ENCODE measurements around the gene SLC11A1.

SLC11A1 gene

DNA sequence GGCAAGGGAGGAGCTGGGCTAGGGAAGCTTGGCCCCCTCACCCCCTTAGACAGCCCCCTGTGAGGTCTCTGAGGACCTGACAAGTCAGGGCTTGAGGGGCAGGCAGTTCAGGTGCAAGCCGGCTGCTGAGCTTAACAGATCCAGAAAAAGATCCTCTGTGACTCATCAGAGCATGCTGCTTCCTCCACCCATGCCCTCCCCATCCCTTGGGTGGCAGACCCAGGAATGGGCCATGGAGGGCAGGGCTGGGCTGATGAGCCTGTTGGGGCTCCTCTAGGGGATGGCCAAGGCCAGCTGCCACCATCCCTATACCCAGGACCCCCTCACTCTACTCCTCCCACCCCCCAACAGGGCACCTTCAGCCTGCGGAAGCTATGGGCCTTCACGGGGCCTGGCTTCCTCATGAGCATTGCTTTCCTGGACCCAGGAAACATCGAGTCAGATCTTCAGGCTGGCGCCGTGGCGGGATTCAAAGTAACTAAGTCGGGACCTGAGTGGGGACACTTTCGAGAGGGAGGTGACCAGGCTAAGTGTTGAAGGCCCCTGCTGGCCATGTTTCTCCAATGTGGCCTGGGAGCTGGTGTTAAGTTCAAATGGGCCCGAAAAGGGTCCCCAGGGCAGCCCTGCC, 1.9 kb downstream of the SLC11A1 start:
- in situ Hi-C loops (cut with MboI; ENCODE audit: low pct_unique_long_range_greater_than_20kb, low sequenced_read_pairs, unreplicated experiment) = no loop called here
- TF ChIP-seq, protein P1, sequence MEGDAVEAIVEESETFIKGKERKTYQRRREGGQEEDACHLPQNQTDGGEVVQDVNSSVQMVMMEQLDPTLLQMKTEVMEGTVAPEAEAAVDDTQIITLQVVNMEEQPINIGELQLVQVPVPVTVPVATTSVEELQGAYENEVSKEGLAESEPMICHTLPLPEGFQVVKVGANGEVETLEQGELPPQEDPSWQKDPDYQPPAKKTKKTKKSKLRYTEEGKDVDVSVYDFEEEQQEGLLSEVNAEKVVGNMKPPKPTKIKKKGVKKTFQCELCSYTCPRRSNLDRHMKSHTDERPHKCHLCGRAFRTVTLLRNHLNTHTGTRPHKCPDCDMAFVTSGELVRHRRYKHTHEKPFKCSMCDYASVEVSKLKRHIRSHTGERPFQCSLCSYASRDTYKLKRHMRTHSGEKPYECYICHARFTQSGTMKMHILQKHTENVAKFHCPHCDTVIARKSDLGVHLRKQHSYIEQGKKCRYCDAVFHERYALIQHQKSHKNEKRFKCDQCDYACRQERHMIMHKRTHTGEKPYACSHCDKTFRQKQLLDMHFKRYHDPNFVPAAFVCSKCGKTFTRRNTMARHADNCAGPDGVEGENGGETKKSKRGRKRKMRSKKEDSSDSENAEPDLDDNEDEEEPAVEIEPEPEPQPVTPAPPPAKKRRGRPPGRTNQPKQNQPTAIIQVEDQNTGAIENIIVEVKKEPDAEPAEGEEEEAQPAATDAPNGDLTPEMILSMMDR (IDR thresholded peaks at IDR 0.05; ENCODE audit: extremely low read depth, insufficient read depth, missing control alignments) = no peak
- DNase-seq (ENCODE audit: low spot score) = no peak

DNA sequence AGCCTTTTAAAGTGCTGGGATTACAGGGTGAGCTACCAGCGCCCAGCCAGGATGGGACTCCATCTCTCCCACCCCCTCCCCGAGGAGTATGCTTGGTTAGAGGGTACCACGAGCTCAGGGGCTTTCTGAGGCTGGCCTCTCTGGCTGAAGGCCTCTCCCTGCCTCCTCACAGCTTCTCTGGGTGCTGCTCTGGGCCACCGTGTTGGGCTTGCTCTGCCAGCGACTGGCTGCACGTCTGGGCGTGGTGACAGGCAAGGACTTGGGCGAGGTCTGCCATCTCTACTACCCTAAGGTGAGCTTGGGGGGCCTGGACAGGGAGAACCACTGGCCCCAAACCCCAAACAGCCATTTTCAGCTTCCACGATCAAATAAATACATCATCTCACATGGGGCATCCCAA, 2.9 kb downstream of the SLC11A1 start:
- in situ Hi-C loops (cut with MboI; ENCODE audit: low pct_unique_long_range_greater_than_20kb, low sequenced_read_pairs, unreplicated experiment) = no loop called here
- DNase-seq (ENCODE audit: low spot score) = no peak
- TF ChIP-seq, protein P1 (IDR thresholded peaks at IDR 0.05; ENCODE audit: extremely low read depth, insufficient read depth, missing control alignments) = no peak

DNA sequence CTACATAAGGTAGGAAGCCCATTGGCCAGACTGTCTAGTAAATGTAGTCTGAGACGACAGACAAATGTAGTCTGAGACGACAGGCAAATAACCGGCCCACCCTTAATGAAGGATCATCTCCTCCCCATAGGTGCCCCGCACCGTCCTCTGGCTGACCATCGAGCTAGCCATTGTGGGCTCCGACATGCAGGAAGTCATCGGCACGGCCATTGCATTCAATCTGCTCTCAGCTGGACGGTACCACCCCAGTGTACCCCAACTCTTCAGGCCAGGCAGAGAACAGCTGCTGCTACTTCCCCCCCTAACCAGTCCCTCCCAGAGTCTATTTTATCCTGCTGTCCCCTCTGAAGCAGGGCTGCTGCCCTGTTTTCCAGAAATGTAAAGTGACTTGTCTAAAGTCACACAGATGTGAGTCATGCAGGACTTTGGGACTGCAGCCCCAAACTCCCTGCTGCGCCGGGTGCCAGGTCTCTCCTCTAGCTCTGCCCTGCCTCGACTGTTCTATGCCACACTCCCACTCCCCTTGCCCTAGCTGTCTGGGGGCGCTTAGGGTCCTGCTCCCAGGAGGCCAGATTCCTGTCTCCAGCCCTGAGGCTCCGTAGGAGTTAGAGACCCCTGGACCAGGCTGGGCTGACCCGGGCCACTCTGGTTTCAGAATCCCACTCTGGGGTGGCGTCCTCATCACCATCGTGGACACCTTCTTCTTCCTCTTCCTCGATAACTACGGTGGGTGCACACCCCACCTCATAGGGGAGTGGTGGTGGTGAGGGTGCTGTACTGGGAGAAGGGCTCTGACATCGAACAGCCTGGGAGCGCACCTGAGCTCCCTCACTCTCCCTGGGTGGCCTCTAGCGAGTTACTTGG, 4.7 kb downstream of the SLC11A1 start:
- DNase-seq (ENCODE audit: low spot score) = no peak
- in situ Hi-C loops (cut with MboI; ENCODE audit: low pct_unique_long_range_greater_than_20kb, low sequenced_read_pairs, unreplicated experiment) = no loop called here
- TF ChIP-seq, protein P1 (IDR thresholded peaks at IDR 0.05; ENCODE audit: extremely low read depth, insufficient read depth, missing control alignments) = no peak

DNA sequence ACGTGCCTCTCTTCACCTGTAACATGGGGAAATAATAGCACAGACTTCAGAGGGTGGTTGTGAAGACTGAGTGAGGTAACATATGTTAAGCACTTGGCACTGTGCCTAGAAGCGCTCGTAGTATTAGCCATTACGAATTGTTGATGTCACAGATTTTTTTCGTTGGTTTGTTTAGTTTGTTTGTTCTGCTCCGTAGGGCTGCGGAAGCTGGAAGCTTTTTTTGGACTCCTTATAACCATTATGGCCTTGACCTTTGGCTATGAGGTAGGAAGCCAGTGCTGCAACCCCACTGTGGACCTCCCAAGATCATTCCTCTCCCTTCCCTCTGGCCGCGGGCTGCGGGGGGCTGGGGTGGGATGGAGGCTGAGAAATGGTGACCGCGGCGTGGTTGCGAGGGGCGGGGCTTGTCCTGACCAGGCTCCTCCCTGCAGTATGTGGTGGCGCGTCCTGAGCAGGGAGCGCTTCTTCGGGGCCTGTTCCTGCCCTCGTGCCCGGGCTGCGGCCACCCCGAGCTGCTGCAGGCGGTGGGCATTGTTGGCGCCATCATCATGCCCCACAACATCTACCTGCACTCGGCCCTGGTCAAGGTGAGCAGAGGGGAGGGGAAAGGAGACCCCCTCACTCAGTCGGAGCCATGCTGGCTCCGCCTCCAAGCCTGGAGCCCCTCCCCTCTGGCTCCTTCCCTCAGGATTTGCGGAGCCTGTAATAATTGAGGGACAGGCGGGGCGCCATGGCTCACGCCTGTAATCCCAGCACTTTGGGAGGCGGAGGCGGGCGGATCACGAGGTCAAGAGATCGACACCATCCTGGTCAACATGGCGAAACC, 5.5 kb downstream of the SLC11A1 start:
- DNase-seq (ENCODE audit: low spot score) = no peak
- in situ Hi-C loops (cut with MboI; ENCODE audit: low pct_unique_long_range_greater_than_20kb, low sequenced_read_pairs, unreplicated experiment) = no loop called here
- TF ChIP-seq, protein P1 (IDR thresholded peaks at IDR 0.05; ENCODE audit: extremely low read depth, insufficient read depth, missing control alignments) = no peak

DNA sequence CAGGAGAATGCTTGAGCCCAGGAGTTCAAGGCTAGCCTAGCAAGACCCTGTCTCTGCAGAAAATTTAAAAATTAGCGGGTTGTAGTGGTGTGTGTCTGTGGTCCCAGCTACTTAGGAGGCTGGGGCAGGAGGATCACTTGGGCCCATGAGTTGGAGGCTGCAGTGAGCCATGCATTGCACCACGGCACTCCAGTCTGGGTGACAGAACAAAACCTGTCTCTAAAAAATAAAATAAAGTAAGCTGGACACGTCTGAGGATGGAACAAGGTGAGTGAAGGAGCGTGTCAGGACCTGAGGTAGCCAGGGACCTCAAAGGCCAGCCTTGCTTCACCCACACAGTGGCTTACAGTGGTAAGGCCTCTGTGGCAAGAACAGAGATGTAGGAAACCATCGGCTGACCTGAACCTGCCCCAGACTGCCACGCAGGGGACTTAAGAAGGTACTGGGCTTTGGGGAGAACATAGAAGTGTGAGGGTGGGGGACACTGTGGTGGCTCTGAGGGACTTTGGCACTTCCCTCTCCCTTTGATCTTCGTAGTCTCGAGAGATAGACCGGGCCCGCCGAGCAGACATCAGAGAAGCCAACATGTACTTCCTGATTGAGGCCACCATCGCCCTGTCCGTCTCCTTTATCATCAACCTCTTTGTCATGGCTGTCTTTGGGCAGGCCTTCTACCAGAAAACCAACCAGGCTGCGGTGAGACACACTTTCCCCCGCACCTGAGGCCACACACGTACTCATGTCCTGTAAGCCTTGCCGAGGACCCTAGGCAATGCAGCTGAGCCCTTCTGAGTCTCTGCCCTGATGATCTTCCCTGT, 7.5 kb downstream of the SLC11A1 start:
- TF ChIP-seq, protein P1 (IDR thresholded peaks at IDR 0.05; ENCODE audit: extremely low read depth, insufficient read depth, missing control alignments) = no peak
- DNase-seq (ENCODE audit: low spot score) = no peak
- in situ Hi-C loops (cut with MboI; ENCODE audit: low pct_unique_long_range_greater_than_20kb, low sequenced_read_pairs, unreplicated experiment) = no loop called here

DNA sequence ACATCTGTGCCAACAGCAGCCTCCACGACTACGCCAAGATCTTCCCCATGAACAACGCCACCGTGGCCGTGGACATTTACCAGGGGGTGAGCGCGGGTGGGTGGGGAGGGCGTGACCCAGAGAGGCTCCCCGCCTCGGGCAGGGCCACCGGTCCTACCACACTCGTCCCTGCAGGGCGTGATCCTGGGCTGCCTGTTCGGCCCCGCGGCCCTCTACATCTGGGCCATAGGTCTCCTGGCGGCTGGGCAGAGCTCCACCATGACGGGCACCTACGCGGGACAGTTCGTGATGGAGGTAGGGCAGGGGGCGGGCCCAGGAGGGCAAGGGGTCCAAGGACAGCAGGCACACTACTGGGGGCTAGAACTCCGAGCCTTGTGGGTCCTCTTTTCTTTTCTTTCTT, 9.1 kb downstream of the SLC11A1 start:
- in situ Hi-C loops (cut with MboI; ENCODE audit: low pct_unique_long_range_greater_than_20kb, low sequenced_read_pairs, unreplicated experiment) = no loop called here
- DNase-seq (ENCODE audit: low spot score) = no peak
- TF ChIP-seq, protein P1 (IDR thresholded peaks at IDR 0.05; ENCODE audit: extremely low read depth, insufficient read depth, missing control alignments) = no peak

All from GM13977 (cell line).